Body of pancreas (tissue), 4 donors: ENCODE data around the gene TULP4.

Source experiments
- POLR2A ChIP-seq, 3 donors: fragments of 450-650 bp; IDR thresholded peaks; one replicate each; pipeline ENCODE4 v1.6.1; 2016; ENCODE audit warnings: antibody characterized with exemption in 3 of 3, mild to moderate bottlenecking in 2 of 3
- TF ChIP-seq, protein P1 (sequence below), 7 experiments: fragments of 450-650 bp in 4 of 7; fragments of 200-600 bp in 3 of 7; sonication (generic) in 3 of 7; IDR thresholded peaks; one replicate each; pipeline ENCODE4 v1.5.1; 2016 to 2019; ENCODE audit warnings: antibody characterized with exemption in 7 of 7

DNA sequence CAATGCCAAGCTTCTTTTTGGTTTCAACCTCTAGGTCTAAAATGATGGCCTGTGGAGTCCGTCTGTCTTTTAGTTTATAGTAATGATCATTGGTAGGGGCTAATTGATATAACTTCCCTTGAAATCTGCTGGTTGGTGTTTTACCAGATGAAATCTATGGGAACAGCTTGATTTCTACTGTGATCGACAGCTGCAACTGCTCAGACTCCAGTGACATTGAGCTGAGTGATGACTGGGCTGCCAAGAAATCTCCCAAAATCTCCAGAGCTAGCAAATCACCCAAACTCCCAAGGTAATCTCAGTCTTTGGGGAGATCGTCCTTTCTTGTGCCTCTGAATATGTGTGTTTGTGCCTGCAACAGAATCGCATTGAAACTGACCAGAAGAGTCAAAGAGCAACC is 177.2 kb downstream of the TULP4 start:
- TF ChIP-seq, protein P1, sequence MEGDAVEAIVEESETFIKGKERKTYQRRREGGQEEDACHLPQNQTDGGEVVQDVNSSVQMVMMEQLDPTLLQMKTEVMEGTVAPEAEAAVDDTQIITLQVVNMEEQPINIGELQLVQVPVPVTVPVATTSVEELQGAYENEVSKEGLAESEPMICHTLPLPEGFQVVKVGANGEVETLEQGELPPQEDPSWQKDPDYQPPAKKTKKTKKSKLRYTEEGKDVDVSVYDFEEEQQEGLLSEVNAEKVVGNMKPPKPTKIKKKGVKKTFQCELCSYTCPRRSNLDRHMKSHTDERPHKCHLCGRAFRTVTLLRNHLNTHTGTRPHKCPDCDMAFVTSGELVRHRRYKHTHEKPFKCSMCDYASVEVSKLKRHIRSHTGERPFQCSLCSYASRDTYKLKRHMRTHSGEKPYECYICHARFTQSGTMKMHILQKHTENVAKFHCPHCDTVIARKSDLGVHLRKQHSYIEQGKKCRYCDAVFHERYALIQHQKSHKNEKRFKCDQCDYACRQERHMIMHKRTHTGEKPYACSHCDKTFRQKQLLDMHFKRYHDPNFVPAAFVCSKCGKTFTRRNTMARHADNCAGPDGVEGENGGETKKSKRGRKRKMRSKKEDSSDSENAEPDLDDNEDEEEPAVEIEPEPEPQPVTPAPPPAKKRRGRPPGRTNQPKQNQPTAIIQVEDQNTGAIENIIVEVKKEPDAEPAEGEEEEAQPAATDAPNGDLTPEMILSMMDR (IDR thresholded peaks at IDR 0.05) = no peak
- TF ChIP-seq POLR2A (IDR thresholded peaks at IDR 0.05) = no peak
